ENCODE data around the gene SLC35A4.
"Not testable (repeated sequence)": the region's sequence is repeated elsewhere in the genome, so short reads cannot be mapped to it uniquely, and the experiment has no call there.

SLC35A4 gene

GRCh38 chr5:140576776-140577201 lies 12.2 kb downstream of the SLC35A4 start:
- DNase-seq (ENCODE audit: low read depth in 1 of 2, low spot score in 1 of 2), result no peak
- TF ChIP-seq JUND (IDR thresholded peaks at IDR 0.05; ENCODE audit: low read depth), result no peak
- in situ Hi-C loops (cut with HindIII; ENCODE audit: low pct_unique_long_range_greater_than_20kb, low sequenced_read_pairs), result no loop called here

- DNase-seq (ENCODE audit: low read depth in 1 of 2, low spot score in 1 of 2); in situ Hi-C loops (cut with HindIII; ENCODE audit: low pct_unique_long_range_greater_than_20kb, low sequenced_read_pairs): not testable (repeated sequence)
Observed at GRCh38 chr5:140579188-140579747, 14.6 kb downstream of the SLC35A4 start.

- DNase-seq (ENCODE audit: low read depth in 1 of 2, low spot score in 1 of 2), result no peak
- no peak for TF ChIP-seq JUND (IDR thresholded peaks at IDR 0.05; ENCODE audit: low read depth)
- in situ Hi-C loops (cut with HindIII; ENCODE audit: low pct_unique_long_range_greater_than_20kb, low sequenced_read_pairs), result no loop called here
Observed at GRCh38 chr5:140587495-140587894, 22.9 kb downstream of the SLC35A4 start.

- TF ChIP-seq JUND (IDR thresholded peaks at IDR 0.05; ENCODE audit: low read depth), result no peak
- no peak for DNase-seq (ENCODE audit: low read depth in 1 of 2, low spot score in 1 of 2)
- in situ Hi-C loops (cut with HindIII; ENCODE audit: low pct_unique_long_range_greater_than_20kb, low sequenced_read_pairs), result no loop called here
Observed at GRCh38 chr5:140588311-140589070, 23.9 kb downstream of the SLC35A4 start.

GRCh38 chr5:140590861-140591260 lies 26.2 kb downstream of the SLC35A4 start:
- in situ Hi-C loops (cut with HindIII; ENCODE audit: low pct_unique_long_range_greater_than_20kb, low sequenced_read_pairs), result no loop called here
- TF ChIP-seq JUND (IDR thresholded peaks at IDR 0.05; ENCODE audit: low read depth), result no peak
- no peak for DNase-seq (ENCODE audit: low read depth in 1 of 2, low spot score in 1 of 2)

- in situ Hi-C loops (cut with HindIII; ENCODE audit: low pct_unique_long_range_greater_than_20kb, low sequenced_read_pairs), result no loop called here
- no peak for TF ChIP-seq JUND (IDR thresholded peaks at IDR 0.05; ENCODE audit: low read depth)
- DNase-seq (ENCODE audit: low read depth in 1 of 2, low spot score in 1 of 2), result no peak
Observed at GRCh38 chr5:140591747-140592372, 27.2 kb downstream of the SLC35A4 start.

GRCh38 chr5:140593070-140593469 lies 28.4 kb downstream of the SLC35A4 start:
- in situ Hi-C loops (cut with HindIII; ENCODE audit: low pct_unique_long_range_greater_than_20kb, low sequenced_read_pairs), result not testable (repeated sequence)
- DNase-seq (ENCODE audit: low read depth in 1 of 2, low spot score in 1 of 2), result peak in 1 of 2 experiments; percentile 48

GRCh38 chr5:140594169-140594568 lies 29.5 kb downstream of the SLC35A4 start:
- in situ Hi-C loops (cut with HindIII; ENCODE audit: low pct_unique_long_range_greater_than_20kb, low sequenced_read_pairs), result no loop called here
- TF ChIP-seq JUND (IDR thresholded peaks at IDR 0.05; ENCODE audit: low read depth), result no peak
- DNase-seq (ENCODE audit: low read depth in 1 of 2, low spot score in 1 of 2), result no peak

GRCh38 chr5:140595538-140596300 lies 31.1 kb downstream of the SLC35A4 start:
- in situ Hi-C loops (cut with HindIII; ENCODE audit: low pct_unique_long_range_greater_than_20kb, low sequenced_read_pairs), result no loop called here
- TF ChIP-seq JUND (IDR thresholded peaks at IDR 0.05; ENCODE audit: low read depth), result no peak
- peak in 1 of 2 experiments; percentile 37 for DNase-seq (ENCODE audit: low read depth in 1 of 2, low spot score in 1 of 2)

- TF ChIP-seq JUND (IDR thresholded peaks at IDR 0.05; ENCODE audit: low read depth), result no peak
- in situ Hi-C loops (cut with HindIII; ENCODE audit: low pct_unique_long_range_greater_than_20kb, low sequenced_read_pairs), result no loop called here
- no peak for DNase-seq (ENCODE audit: low read depth in 1 of 2, low spot score in 1 of 2)
Observed at GRCh38 chr5:140596321-140596741, 31.7 kb downstream of the SLC35A4 start.

- TF ChIP-seq JUND (IDR thresholded peaks at IDR 0.05; ENCODE audit: low read depth), result no peak
- DNase-seq (ENCODE audit: low read depth in 1 of 2, low spot score in 1 of 2), result no peak
- in situ Hi-C loops (cut with HindIII; ENCODE audit: low pct_unique_long_range_greater_than_20kb, low sequenced_read_pairs), result no loop called here
Observed at GRCh38 chr5:140598836-140599235, 34.2 kb downstream of the SLC35A4 start.

- in situ Hi-C loops (cut with HindIII; ENCODE audit: low pct_unique_long_range_greater_than_20kb, low sequenced_read_pairs), result no loop called here
- DNase-seq (ENCODE audit: low read depth in 1 of 2, low spot score in 1 of 2), result no peak
- TF ChIP-seq JUND (IDR thresholded peaks at IDR 0.05; ENCODE audit: low read depth), result no peak
Observed at GRCh38 chr5:140600096-140600495, 35.5 kb downstream of the SLC35A4 start.

- in situ Hi-C loops (cut with HindIII; ENCODE audit: low pct_unique_long_range_greater_than_20kb, low sequenced_read_pairs), result no loop called here
- no peak for TF ChIP-seq JUND (IDR thresholded peaks at IDR 0.05; ENCODE audit: low read depth)
- no peak for DNase-seq (ENCODE audit: low read depth in 1 of 2, low spot score in 1 of 2)
Observed at GRCh38 chr5:140602147-140602546, 37.5 kb downstream of the SLC35A4 start.

GRCh38 chr5:140603446-140603698 lies 38.7 kb downstream of the SLC35A4 start:
- DNase-seq (ENCODE audit: low read depth in 1 of 2, low spot score in 1 of 2); in situ Hi-C loops (cut with HindIII; ENCODE audit: low pct_unique_long_range_greater_than_20kb, low sequenced_read_pairs): not testable (repeated sequence)

Data from T47D (cell line).